HCT116 (cell line): ENCODE measurements around the gene SLC25A31. TPM values are rescaled to one million over a fixed set of nuclear protein-coding genes. Genes with fewer than 3 reads are reported as not detected.

Source experiments
- ATAC-seq: fragments of 200-7000 bp; cut with Tn5 transposase; 2 replicates; pipeline ENCODE4 v1.9.1; 2020; ENCODE audit warnings: mild to moderate bottlenecking, moderate library complexity
- BruUV-seq: library from RNA; stranded (reverse); fragments of 400-500 nt; replicated peaks from 2 replicates; lab custom pipeline; 2021; lab: Mats Ljungman, UMichigan
- CTCF ChIA-PET: fragments of 300-600 bp; sonication (Branson Sonifier 250); formaldehyde crosslinking; loops from one replicate; lab custom pipeline; 2021; ENCODE audit warnings: antibody characterized with exemption; lab: Charles Lee
- POLR2A ChIA-PET: fragments of 300-600, 350-600 bp; sonication (Branson Sonifier 250); formaldehyde crosslinking; loops from one replicate; lab custom pipeline; 2021; ENCODE audit warnings: antibody characterized with exemption; lab: Charles Lee
- RAD21 ChIA-PET, 2 experiments: fragments of 300-600 bp; sonication (Branson Sonifier 250); formaldehyde crosslinking; loops; one replicate each; lab custom pipeline; 2023; ENCODE audit warnings: low total read pairs in 2 of 2; ENCODE audit not compliant: uncharacterized antibody in 2 of 2, unreplicated experiment in 2 of 2, low non-redundant PET in 1 of 2; lab: Charles Lee
- DNase-seq: peaks from one replicate; pipeline ENCODE4 v3.0.0-alpha.2; 2010; ENCODE audit warnings: low read depth, low spot score
- H2AFZ ChIP-seq: fragments of 200-600 bp; shearing (Covaris generic), sonication (generic); 2 replicates; pipeline ENCODE4 v1.6.1; 2017; ENCODE audit warnings: low read depth, mixed run types, mixed read lengths, antibody characterized with exemption, low read length; ENCODE audit not compliant: poor library complexity, severe bottlenecking
- H3K27ac ChIP-seq: 2 replicates; pipeline ENCODE4 v1.5.1; 2012; ENCODE audit warnings: low read depth, low read length
- H3K27me3 ChIP-seq: fragments of 200-600 bp; sonication (generic); 2 replicates; pipeline ENCODE4 v1.6.1; 2016; ENCODE audit warnings: mixed run types, low read length, mixed read lengths; ENCODE audit not compliant: insufficient read depth
- H3K36me3 ChIP-seq, 2 experiments: fragments of 200-500 bp in 1 of 2; fragments of 200-600 bp in 1 of 2; sonication (Bioruptor generic) in 1 of 2; sonication (generic) in 1 of 2; 2 replicates each; pipeline versions ENCODE4 v1.5.1 to v1.6.1; 2014 to 2016; ENCODE audit warnings: low read length in 2 of 2, inconsistent platforms in 1 of 2, mixed read lengths in 1 of 2, mixed run types in 1 of 2; ENCODE audit not compliant: insufficient read depth in 2 of 2, control insufficient read depth in 1 of 2
- H3K4me1 ChIP-seq, 2 experiments: fragments of 200-600 bp in 1 of 2; sonication (generic) in 1 of 2; 2 replicates each; pipeline versions ENCODE4 v1.5.1 to v1.6.1; 2012 to 2017; ENCODE audit warnings: low read length in 2 of 2, inconsistent platforms in 1 of 2, mild to moderate bottlenecking in 1 of 2, mixed read lengths in 1 of 2, mixed run types in 1 of 2, moderate library complexity in 1 of 2; ENCODE audit not compliant: insufficient read depth in 2 of 2, control insufficient read depth in 1 of 2
- H3K4me2 ChIP-seq: fragments of 200-600 bp; sonication (generic); 2 replicates; pipeline ENCODE4 v1.6.1; 2017; ENCODE audit warnings: mixed run types, low read length, mixed read lengths
- H3K4me3 ChIP-seq, 2 experiments: fragments of 200-600 bp in 1 of 2; sonication (generic) in 1 of 2; replicated peaks in 1 of 2; 2 replicates each; pipeline ENCODE4 v1.5.1; 2011 to 2016; ENCODE audit warnings: low read length in 2 of 2, control low read depth in 1 of 2, low read depth in 1 of 2, mild to moderate bottlenecking in 1 of 2, mixed read lengths in 1 of 2, mixed run types in 1 of 2
- H3K79me2 ChIP-seq: fragments of 200-600 bp; sonication (generic); 2 replicates; pipeline ENCODE4 v1.6.1; 2017; ENCODE audit warnings: mild to moderate bottlenecking, mixed run types, low read length, moderate library complexity, mixed read lengths; ENCODE audit not compliant: insufficient read depth
- H3K9ac ChIP-seq: fragments of 200-600 bp; sonication (generic); 2 replicates; pipeline ENCODE4 v1.6.1; 2016; ENCODE audit warnings: low read length, mixed read lengths
- H3K9me2 ChIP-seq: fragments of 200-600 bp; sonication (generic), shearing (Covaris generic); 2 replicates; pipeline ENCODE4 v1.6.1; 2017; ENCODE audit warnings: mixed run types, mild to moderate bottlenecking, moderate library complexity; ENCODE audit not compliant: insufficient read depth
- H3K9me3 ChIP-seq, 2 experiments: fragments of 200-500 bp in 1 of 2; fragments of 200-600 bp in 1 of 2; sonication (Bioruptor generic) in 1 of 2; sonication (generic) in 1 of 2; 2 replicates each; pipeline ENCODE4 v1.6.1; 2014 to 2017; ENCODE audit warnings: low read length in 2 of 2, mixed read lengths in 2 of 2, inconsistent platforms in 1 of 2, low read depth in 1 of 2, mild to moderate bottlenecking in 1 of 2, mixed run types in 1 of 2, moderate library complexity in 1 of 2; ENCODE audit not compliant: control insufficient read depth in 1 of 2, insufficient read depth in 1 of 2
- H4K20me1 ChIP-seq: fragments of 200-600 bp; sonication (generic), shearing (Covaris generic); 2 replicates; pipeline ENCODE4 v1.6.1; 2017; ENCODE audit warnings: mixed run types, mild to moderate bottlenecking, moderate library complexity; ENCODE audit not compliant: insufficient read depth
- CBX3 ChIP-seq: IDR thresholded peaks from 2 replicates; pipeline ENCODE4 v1.6.1; 2012; ENCODE audit warnings: low read depth
- CTCF ChIP-seq, 3 experiments: fragments of 200-600 bp in 1 of 3; sonication (generic) in 1 of 3; IDR thresholded peaks in 2 of 3; conservative IDR thresholded peaks in 1 of 3; 2 replicates each; pipeline ENCODE4 v1.5.1; 2012 to 2017; ENCODE audit warnings: low read depth in 2 of 3, low read length in 2 of 3, antibody characterized with exemption in 1 of 3, borderline replicate concordance in 1 of 3, control low read depth in 1 of 3, mild to moderate bottlenecking in 1 of 3, mixed read lengths in 1 of 3, mixed run types in 1 of 3, moderate library complexity in 1 of 3; ENCODE audit not compliant: insufficient read depth in 1 of 3
- EGR1 ChIP-seq: IDR thresholded peaks from 2 replicates; pipeline ENCODE4 v1.6.1; 2012; ENCODE audit warnings: low read depth
- ELF1 ChIP-seq: IDR thresholded peaks from 2 replicates; pipeline ENCODE4 v1.6.1; 2012; ENCODE audit warnings: low read depth, borderline replicate concordance
- EZH2 ChIP-seq: fragments of 200-600 bp; sonication (generic); IDR thresholded peaks from 2 replicates; pipeline ENCODE4 v1.6.1; 2017; ENCODE audit warnings: antibody characterized with exemption, mixed run types
- EZH2phosphoT487 ChIP-seq: fragments of 200-600 bp; IDR thresholded peaks from 2 replicates; pipeline ENCODE4 v1.6.1; 2018; ENCODE audit warnings: antibody characterized with exemption, borderline replicate concordance
- FOSL1 ChIP-seq: IDR thresholded peaks from 2 replicates; pipeline ENCODE4 v1.6.1; 2012; ENCODE audit warnings: low read depth
- JUND ChIP-seq: IDR thresholded peaks from 2 replicates; pipeline ENCODE4 v1.6.1; 2012
- POLR2A ChIP-seq: IDR thresholded peaks from 2 replicates; pipeline ENCODE4 v1.7.0; 2011; ENCODE audit warnings: borderline replicate concordance; ENCODE audit not compliant: insufficient read depth, insufficient read length; ENCODE audit errors: extremely low read depth
- POLR2AphosphoS5 ChIP-seq: IDR thresholded peaks from 2 replicates; pipeline ENCODE4 v1.6.1; 2011; ENCODE audit warnings: mild to moderate bottlenecking, low read depth, low read length, moderate library complexity
- RAD21 ChIP-seq: IDR thresholded peaks from 2 replicates; pipeline ENCODE4 v1.6.1; 2012; ENCODE audit warnings: low read depth, mild to moderate bottlenecking
- REST ChIP-seq: IDR thresholded peaks from 2 replicates; pipeline ENCODE4 v1.6.1; 2012; ENCODE audit warnings: low read depth
- SRF ChIP-seq: IDR thresholded peaks from 2 replicates; pipeline ENCODE4 v1.6.1; 2012; ENCODE audit warnings: low read depth
- TCF7L2 ChIP-seq: IDR thresholded peaks from 2 replicates; pipeline ENCODE4 v1.7.0; 2011; ENCODE audit warnings: borderline replicate concordance, inconsistent platforms; ENCODE audit not compliant: insufficient read depth, insufficient read length; ENCODE audit errors: extremely low read depth
- YY1 ChIP-seq: IDR thresholded peaks from 2 replicates; pipeline ENCODE4 v1.6.1; 2011; ENCODE audit warnings: low read length, low read depth, moderate library complexity, mild to moderate bottlenecking; ENCODE audit not compliant: insufficient replicate concordance; ENCODE audit errors: extremely low read depth
- ZBTB33 ChIP-seq: IDR thresholded peaks from 2 replicates; pipeline ENCODE4 v1.6.1; 2011; ENCODE audit warnings: mild to moderate bottlenecking, low read length, moderate library complexity; ENCODE audit not compliant: insufficient replicate concordance; ENCODE audit errors: extremely low read depth
- ZFX ChIP-seq: fragments of 450-650 bp; IDR thresholded peaks from 2 replicates; pipeline ENCODE4 v1.6.1; 2017
- ZNF274 ChIP-seq: fragments of 200-500 bp; sonication (Bioruptor generic); IDR thresholded peaks from 2 replicates; pipeline ENCODE4 v1.6.1; 2014; ENCODE audit warnings: mild to moderate bottlenecking, low read depth, low read length, inconsistent platforms
- intact Hi-C: fragments of 100-400 bp; cut with micrococcal nuclease; formaldehyde crosslinking; loops from 2 replicates; pipeline ENCODE4 v1.10.0; 2022
- total RNA-seq: library from RNA; stranded (reverse); gene quantifications from one replicate; pipeline ENCODE4 v1.2.1, GENCODE V29; 2021; ENCODE audit not compliant: unreplicated experiment
- TF ChIP-seq, protein P1 (sequence below): IDR thresholded peaks from 2 replicates; pipeline ENCODE4 v1.6.1; 2012

Gene SLC25A31
- total RNA-seq, 1 experiment from 2014 or later = not detected

- H3K9me3 ChIP-seq = no peaks in the 10 kb centered on the region
- ATAC-seq (no peak), DNase-seq (no peak)
- peaks cover 25% of the 10 kb centered on the region for H3K79me2 ChIP-seq
- RAD21 ChIA-PET = no interaction called here
- POLR2A ChIA-PET = no interaction called here
- H3K27me3 ChIP-seq = no peaks in the 10 kb centered on the region
- H3K27ac ChIP-seq = no peak overlapping the region
- H3K4me1 ChIP-seq = peaks cover 11 to 27% of the 10 kb centered on the region in 2 experiments; a peak in 3 of 4 replicates
- no peaks in the 10 kb centered on the region for H4K20me1 ChIP-seq
- intact Hi-C loops = no loop called here
- no peaks in the 10 kb centered on the region for H3K9me2 ChIP-seq
- no peak overlapping the region for H3K4me2 ChIP-seq
- H2AFZ ChIP-seq = no peak overlapping the region
- no peak for TF ChIP-seq JUND
- TF ChIP-seq ZBTB33 = no peak
- no peak for TF ChIP-seq YY1
- TF ChIP-seq RAD21 = no peak
- no peak for TF ChIP-seq FOSL1
- TF ChIP-seq EGR1 = no peak
- TF ChIP-seq REST = no peak
- no peak for TF ChIP-seq CBX3
- TF ChIP-seq EZH2phosphoT487 = no peak
- no peak for TF ChIP-seq POLR2AphosphoS5
- no peak for TF ChIP-seq ELF1
- TF ChIP-seq POLR2A = no peak
- TF ChIP-seq ZNF274 = no peak
- no peak for TF ChIP-seq CTCF (IDR thresholded peaks at IDR 0.05 in 2 of 3, conservative IDR thresholded peaks at IDR 0.05 in 1 of 3; ENCODE audit: borderline replicate concordance in 1 of 3, insufficient read depth in 1 of 3, low read depth in 2 of 3, low read length in 2 of 3)
- TF ChIP-seq, protein P1, sequence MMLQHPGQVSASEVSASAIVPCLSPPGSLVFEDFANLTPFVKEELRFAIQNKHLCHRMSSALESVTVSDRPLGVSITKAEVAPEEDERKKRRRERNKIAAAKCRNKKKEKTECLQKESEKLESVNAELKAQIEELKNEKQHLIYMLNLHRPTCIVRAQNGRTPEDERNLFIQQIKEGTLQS = no peak
- no peak for TF ChIP-seq TCF7L2
- no peak for TF ChIP-seq EZH2
- TF ChIP-seq ZFX = no peak
- TF ChIP-seq SRF = no peak
- TF ChIP-seq, all 23 proteins: peak for 0
- H3K4me3 ChIP-seq = no peak overlapping the region
- no peaks in the 10 kb centered on the region for H3K36me3 ChIP-seq
- H3K9ac ChIP-seq = no peak overlapping the region
- BruUV-seq = no TSS peak
- CTCF ChIA-PET = no interaction called here
Measured at GRCh38 chr4:127780598-127780997, 50.4 kb downstream of the SLC25A31 start.
